GM21825 (cell line): ENCODE measurements around the gene RNU1-4.
"Not testable (repeated sequence)": the region's sequence is repeated elsewhere in the genome, so short reads cannot be mapped to it uniquely, and the experiment has no call there.

Experiments used
- ATAC-seq: cut with Tn5 transposase; IDR thresholded peaks from one replicate; pipeline ENCODE4 v1.9.1; 2021; ENCODE audit warnings: mild to moderate bottlenecking, moderate library complexity; ENCODE audit not compliant: unreplicated experiment

Gene RNU1-4

DNA sequence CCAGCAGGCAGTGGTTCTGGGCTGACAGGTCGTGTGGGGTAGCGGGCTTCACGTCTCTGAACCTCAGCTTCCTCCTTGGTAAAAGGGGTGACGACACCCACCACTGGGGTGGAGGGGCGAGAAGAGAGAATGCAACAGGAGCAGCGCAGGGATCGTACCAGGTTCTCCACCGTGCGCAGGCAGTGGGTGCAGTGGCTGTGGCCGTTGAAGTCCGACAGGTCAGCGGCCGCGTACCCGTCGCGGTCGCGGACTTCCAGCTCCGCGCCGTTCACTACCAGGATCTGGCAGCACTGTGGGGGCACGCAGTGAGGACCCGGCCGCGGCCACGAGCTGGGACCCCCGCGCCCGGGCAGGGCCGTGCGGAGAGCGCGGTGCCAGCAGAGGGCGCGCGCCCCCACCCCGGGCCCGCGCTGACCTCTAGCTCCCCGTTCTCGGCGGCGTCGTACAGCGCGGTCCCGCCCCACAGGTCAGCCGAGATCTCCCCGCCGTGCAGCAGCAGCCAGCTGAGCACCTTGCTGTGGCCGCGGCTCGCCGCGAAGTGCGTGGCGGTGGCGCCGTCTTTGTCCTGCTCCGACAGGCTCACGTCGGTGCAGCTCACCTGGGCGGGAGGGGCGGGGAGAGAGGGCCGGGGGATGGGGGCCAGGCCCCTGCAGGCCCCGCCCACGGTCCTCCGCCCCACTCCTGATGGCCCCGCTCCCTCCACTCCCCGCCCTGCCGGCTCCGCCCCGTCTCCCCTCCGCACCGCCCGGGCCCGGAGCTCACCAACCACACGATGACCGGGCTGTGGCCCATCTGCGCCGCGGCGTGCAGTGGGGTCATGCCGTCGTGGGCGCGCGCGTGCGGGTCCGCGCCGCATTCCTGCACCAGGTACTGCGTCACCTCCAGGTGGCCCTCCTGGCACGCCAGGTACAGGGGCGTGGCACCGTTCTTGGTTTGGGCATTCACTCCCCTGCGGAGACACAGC, 32.9 kb upstream of the RNU1-4 start:
- ATAC-seq = not testable (repeated sequence)

DNA sequence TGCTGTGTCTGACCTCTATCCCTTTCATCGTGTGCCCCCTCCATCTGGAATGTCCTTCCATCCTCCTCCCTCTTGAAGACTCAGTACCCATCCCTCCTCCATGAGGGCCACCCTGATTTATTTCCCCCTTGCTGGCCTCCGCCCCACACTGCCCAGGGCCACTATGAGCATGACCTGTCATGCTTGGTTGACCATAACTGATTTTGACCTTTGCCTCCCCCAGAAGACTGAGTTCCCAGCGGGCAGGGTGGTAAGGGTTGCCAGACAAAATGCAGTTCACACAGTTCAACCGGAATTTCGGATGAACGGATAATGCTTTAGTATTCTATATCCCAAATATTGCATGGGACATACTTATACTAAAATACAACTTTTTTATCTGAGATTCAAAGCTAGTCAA, 31.6 kb upstream of the RNU1-4 start:
- ATAC-seq = not testable (repeated sequence)

DNA sequence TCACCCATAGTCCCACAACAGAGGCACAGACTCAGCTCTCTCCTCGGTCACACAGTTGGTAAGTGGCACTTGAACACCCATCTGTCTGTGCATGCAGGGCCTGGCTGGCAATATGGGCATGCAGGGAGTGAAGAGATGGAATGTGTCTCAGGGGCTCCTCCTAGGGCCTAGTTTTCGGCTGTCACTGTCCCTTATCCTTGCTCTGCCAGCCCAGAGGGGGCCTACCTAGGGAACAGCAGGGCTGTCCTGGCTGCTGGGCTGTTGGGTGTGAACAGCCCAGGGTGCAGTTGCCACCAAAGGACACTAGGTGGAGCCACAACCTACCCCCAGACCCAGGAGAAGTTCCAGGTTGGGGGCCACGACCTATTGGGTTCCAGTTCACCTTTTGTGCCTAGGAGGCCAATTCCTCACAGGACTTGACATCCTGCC, 30.6 kb upstream of the RNU1-4 start:
- ATAC-seq = not testable (repeated sequence)

DNA sequence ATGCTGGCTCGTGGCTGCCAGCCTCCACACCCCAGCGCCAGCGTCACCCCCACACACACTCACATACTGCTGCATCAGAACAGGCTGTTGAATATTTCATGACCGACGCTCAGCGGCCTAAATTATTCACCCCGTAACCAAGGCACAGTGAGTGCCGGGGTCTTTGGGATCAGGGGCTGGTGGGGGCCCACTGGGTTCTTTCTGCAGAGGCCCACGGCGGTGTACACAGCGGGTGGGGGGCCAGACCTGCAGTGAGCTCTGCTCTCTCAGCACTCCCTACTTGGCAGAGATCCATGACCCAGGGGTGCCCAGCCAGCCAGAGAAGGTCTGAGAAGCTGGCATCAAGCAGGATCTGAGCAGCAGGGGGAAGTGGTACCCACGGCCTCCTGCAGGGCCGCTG, 29.7 kb upstream of the RNU1-4 start:
- not testable (repeated sequence) for ATAC-seq

DNA sequence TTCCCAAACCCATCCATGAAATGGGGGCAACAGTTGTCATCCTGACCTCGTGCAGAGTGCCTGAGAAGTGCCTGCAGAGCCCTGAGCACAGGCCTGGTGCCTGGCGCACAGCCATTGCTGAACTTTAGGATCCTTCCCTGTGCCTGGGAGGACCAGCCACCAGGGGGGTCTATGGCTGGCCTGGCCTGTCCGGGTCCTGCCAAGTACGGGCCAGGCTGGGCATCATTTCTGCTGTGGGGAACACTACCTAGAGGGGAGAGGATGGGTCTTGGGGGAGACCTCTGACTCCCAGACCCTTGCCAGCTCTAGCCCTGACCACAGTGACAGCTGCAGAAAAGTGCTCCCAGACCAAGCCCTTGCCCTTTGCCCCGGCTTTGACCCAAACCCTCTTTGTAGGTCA, 28.2 kb upstream of the RNU1-4 start:
- ATAC-seq = not testable (repeated sequence)

DNA sequence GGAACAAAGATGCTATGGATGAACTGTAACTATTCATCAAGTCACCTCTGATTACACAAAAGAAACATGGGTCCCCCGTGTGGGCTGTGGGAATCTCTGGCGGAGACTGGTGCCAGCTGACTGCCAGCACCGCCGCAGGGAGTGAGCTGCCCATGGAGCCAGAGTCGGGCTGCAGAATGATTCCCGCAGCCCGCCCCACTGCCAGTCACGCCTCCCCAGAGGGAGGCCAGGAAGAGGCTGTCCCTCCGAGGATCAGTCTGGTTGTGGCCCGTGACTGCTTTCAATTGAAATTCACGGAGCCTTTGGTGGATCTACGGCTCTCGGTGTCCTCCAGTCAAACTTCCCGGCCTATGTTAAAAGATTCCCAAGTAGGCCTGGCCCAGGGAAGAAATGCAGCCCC, 27.7 kb upstream of the RNU1-4 start:
- ATAC-seq = not testable (repeated sequence)

DNA sequence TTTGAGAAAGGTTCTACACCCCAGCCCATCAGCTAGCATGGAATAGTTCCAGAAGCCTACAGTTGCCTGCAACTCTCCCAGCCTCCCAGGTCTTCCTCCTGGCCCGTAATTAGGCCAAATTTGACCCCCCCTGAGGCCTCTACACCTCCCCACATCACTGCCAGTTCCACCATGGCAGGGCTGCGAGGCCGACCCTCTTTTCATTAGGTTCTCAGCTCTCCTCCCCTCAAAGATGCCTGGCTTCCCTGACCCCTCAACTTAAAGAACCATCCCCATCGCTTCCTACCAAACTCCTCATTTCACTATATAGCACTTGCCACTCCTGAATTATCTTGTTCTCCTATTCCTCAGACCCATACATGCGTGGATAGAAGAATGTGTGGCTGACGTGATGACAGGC, 27.3 kb upstream of the RNU1-4 start:
- ATAC-seq = not testable (repeated sequence)

DNA sequence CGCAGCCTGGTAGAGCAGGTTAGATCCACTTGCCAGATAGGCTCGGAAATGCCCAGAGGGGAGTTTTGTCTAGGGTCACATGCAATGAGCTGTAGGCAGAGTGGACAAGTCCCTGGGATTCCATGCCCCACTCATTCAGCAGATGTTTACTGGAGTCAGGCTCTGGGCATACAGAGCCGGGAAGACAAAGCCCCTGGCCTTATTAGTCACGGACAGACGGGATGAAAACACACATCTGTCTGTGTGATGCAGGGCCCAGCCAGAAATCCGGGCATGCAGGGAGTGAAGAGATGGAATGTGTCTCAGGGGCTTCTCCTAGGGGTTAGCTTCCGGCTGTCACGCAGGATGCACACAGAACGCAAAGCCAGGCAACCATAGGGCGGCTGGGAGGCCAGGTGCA, 26.8 kb upstream of the RNU1-4 start:
- ATAC-seq = not testable (repeated sequence)

DNA sequence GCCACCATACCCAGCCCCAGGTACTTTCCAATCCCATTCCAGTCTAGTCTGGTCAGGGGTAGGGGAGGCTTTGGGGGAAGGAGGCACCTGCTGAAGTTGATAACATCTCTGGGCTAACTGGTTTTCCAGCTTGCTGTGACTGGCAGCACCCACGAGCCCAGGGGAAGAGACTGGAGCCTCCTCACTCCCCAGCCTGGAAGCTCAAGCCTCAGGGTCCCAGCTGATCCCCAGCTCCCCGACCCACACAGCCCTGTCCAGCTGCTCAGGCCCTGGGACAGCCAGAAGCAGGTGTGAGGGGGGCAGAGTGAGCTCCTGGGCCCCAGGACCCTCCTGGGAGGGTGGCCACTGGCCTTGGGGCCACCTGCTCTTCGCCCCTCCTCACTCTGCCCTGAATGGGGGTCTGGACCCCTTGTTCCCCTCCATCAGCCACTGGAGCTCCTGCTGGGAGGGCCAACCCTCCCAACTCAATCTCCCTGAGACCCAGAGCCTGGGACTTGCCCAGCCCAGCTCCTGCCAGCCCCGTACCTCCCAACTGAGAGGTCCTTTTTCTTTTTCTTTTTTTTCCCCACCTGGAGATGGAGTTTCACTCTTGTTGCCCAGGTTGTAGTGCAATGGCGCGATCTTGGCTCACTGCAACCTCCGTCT, 23.5 kb upstream of the RNU1-4 start:
- ATAC-seq = no peak

DNA sequence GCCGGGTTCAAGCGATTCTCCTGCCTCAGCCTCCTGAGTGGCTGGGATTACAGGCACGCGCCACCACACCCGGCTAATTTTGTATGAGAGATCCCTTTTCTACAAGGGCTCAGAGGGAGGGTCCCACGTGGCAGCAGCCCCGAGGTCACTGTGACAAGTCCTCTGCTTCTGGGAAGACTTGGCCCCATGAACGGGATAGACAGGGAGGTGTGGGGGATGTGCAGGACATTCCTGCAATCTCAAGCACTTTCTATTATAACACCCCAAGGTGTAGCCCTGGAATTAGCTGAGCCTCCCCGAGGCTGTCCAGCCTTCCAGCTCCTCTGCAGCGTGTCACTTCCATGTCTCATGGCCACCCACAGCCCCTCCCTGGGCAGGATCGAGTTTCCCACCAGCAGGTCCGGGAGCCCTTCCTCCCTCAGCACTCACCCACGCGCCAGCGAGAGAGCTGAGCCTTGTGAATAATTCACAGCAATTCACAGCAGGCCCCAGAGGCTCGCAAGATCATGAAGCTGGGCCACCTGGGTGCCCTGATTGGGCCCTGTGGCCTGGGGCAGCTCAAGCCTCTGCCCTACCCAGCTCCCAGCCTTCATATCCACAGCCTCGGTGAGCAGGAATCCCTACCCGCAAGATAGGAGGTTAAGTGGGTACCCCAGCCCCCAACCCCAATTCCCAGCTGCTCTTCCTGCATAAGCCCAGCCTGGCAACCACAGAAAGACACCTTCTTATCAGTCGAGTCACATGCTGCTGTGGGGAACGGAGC, 22.8 kb upstream of the RNU1-4 start:
- ATAC-seq = no peak

DNA sequence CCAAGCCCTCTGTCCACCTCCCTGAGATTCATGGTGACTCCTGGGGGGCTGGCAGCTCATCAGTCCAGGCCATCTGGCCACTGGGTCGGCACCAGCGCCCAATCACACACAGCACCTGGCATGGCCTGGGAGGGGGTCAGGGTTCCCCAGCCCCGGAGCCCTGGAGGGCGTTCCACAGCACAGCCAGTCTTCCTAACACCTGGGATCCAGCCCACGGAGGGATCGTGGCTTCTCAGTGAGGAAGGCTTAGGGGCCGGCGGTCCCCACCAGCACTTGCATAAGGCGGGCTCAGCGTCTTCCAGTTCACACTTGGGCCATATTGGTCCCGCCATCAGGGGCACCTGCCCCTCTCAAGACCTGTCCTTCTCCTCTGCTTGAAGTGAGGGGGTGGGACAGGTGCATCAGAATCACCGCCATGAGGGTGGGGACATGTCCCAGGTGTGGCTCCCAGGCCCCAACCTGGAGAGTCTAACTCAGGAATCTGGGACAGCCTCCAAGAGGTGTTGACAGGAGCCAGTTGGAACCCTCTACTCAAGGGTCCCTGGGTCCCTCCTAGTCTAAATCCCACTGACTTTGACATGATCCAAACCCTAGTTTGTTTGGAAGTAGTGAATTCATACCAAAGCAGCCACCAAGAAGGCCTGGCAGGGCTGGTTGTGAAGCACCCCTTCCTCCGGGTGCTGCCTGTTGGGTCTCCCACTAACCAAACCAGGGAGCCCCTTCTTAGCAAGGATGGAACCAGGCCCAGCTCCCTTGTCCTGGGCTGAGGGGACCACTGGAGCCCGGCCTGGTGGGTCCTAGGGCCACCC, 22.0 kb upstream of the RNU1-4 start:
- not testable (repeated sequence) for ATAC-seq

DNA sequence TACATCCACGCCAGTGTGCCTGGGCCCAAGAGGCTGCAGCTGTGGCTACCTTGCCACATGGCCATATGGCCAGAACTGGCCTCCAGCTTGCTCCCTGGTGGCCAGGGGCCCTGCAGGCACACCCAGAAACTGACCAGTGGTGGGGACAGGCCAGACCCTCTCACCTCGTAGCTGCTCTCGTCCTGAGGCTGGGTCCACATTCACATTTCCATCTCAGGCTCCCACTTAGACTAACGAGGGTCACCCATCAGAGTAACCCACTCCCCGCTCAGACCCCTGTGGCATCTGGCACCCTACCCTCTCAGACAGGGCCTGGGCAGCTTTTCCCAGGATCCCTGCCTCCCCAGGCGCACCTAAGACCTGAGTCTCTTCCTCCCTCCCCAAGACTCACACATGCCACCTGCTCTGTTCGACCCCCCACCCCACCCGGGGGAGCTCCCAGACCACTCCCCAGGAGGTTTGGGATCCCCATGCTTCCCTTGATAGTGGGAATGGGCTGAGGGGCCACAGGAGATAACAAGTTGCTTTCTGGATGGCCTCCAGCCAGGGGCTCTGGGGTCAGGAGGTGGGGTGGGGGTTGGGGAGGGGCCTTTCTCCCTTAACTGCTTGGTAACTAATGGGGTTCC, 21.3 kb upstream of the RNU1-4 start:
- no peak for ATAC-seq

DNA sequence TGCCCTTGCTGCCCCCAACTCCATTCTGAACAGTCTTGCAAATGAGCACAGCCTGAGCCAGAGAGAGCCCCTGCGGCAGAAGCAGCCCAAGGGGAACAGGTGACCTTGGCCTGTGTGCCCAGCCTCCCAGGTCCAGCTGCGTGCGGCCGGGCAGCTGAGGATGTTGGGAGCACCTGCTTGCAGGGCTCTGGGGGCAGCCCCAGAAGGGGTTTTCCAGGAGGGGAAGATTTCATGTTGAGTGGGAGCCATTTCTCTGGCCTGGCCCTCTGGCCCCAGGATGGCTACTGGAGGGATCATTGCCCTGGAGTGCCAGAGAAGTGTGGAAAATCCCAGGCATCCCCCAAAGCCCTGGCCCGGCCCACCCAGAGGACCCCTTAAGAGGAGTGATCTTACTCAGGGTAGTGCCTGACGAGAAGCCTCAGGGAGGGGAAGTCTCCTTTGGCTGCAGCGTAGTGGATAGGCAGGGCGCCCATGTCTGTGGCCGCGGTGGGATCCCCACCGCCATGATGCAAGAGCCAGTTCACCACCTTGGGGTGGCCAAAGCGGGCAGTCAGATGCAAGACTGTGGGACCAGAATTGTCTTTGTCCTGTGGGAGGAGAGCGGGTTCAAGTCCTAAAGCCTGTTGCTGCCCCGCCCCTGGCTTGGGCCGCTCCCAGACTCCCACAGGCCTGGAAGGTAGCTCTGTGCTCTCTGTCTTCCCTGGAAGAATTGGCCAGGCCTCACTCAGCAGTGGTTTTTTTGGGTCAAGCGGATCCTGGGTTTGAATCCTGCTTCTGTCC, 20.6 kb upstream of the RNU1-4 start:
- ATAC-seq = no peak

DNA sequence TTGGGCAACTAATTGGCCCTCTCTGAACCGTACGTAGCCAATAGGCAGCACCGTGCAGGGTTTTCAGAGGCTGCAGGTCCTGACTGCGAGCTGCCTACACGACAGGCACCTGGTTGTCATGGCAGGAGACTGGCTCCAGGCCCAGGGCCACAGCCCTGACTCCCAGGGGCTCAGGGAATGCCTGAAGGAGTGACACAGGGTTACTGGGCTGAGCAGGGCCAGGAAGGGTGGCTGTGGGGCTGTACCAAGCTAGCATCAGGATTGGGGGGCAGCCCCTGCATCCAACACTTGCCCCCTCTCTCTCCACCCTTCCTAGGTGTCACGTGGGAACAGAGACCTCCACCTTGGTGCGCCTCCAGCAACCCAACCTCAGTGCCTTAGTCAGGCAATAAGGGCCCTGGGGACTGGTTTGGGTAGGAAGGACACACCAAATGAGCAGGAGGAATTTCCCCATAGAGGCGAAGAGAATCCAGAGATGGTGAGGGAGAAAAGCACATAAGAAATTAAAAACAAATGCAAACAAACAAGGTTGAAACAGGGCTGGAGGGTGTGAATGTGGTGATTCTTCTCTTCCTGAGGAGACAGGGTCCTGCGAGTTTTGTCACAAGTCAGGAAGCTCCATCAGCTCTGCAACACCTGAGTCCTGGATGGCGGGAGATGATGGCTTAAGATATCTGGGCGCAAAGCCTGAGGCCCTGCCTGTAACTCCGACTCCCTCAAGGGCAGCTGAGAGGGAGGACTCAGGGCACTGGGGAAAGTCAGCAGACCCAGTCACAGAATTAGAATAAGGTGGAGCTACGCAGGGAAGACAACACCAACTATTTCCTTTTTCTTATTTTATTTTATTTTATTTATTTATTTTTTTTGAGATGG, 19.7 kb upstream of the RNU1-4 start:
- ATAC-seq = no peak

DNA sequence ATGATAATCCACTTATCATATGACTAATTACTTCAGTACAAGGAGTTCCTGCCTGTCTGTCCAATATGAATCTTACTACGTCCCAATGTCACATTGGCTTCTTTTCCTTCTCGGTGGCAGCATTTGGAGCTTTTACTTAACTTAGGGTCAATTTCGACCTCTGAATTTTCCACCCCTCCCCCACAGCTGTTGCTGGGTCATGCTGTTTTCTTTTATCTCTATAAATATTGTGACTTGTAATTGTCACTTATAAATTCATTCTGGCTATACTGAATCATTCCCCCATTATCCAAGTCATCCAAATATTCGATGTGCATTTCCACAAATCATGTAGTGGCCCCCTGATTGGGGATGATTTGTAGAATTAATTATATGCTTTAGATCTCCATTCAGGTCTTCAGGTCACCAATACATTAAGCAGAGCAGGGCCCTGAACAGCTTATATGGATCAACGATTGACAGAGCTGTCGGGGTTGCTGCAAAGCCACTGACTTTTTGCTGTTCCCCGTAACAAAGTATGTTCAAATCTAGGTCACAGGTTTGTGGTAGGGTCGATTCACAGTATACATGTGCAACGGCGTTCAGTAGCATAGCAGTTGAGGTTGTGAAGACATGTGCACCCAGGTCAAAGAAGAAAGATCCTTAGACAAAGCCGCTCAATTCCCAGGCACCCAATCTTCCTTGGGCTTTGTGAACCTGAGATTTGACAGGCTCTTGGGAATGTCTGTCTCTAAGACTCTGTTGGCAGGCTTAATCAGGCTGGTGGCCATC, 18.3 kb upstream of the RNU1-4 start:
- ATAC-seq = no peak

DNA sequence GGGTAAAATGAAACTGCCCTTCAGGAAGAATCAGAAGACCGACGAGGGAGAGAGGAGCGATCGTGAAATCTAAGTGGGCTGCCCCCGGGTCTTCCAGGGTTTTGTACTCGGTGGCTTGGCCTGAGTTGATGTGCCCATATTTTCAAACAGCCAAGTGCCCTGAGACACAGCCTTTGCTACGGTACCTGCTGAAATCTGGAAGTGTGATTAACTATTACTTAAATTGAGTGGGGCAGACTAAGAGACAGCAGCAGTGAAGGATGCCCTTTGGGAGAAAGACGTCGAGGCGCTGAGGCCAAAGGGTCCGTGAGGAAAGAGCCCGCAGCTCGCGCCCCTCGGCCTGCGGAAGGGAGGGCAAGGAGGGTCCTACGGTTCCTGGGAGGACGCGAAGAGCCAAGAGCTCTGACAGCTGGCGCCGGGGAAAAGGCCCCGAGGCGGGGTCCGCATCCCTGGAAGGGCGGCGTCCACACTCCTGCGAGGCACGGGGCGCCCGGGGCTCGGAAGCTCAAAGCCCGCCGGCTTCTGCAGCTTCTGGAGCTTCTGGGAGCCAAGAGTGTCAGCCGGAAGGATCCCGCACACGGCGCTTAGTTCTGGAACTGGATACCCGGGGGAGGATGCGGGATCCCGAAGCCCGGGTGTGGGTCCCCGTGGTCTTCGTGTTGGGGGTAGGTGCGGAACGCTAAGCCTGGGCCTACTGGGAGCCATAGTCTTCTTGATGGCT, 15.4 kb upstream of the RNU1-4 start:
- ATAC-seq = no peak
